ENCODE measurements around the gene COL2A1. TPM values are rescaled to one million over a fixed set of nuclear protein-coding genes. Genes with fewer than 3 reads are reported as not detected.

The COL2A1 gene
- total RNA-seq (2014; rRNA removed; shearing (Covaris generic)) = 0.74 and 3.1 TPM in 2 replicates

- in situ Hi-C loops (cut with HindIII; ENCODE audit: low sequenced_read_pairs) = no loop called here
- no peak for DNase-seq (ENCODE audit: low spot score)
Observed at GRCh38 chr12:48004053-48004941, at the start of gene COL2A1. Gene COL2A1 (minus strand): TSS chr12:48004476. CDS start chr12:48004321, 155 bp downstream.

GRCh38 chr12:48053883-48054282 lies 49.6 kb upstream of the COL2A1 start:
- in situ Hi-C loops (cut with HindIII; ENCODE audit: low sequenced_read_pairs) = no loop called here
- DNase-seq (ENCODE audit: low spot score) = no peak

GRCh38 chr12:48053122-48053521 lies 48.8 kb upstream of the COL2A1 start:
- no peak for DNase-seq (ENCODE audit: low spot score)
- in situ Hi-C loops (cut with HindIII; ENCODE audit: low sequenced_read_pairs) = no loop called here

- in situ Hi-C loops (cut with HindIII; ENCODE audit: low sequenced_read_pairs) = no loop called here
Observed at GRCh38 chr12:48051681-48052080, 47.4 kb upstream of the COL2A1 start.

GRCh38 chr12:48050174-48050573 lies 45.9 kb upstream of the COL2A1 start:
- in situ Hi-C loops (cut with HindIII; ENCODE audit: low sequenced_read_pairs) = no loop called here

More at GRCh38 chr12:48051681-48052080, 47.4 kb upstream of the COL2A1 start:
- no peak for DNase-seq (ENCODE audit: low spot score)

GRCh38 chr12:48045965-48046518 lies 41.8 kb upstream of the COL2A1 start:
- no peak for DNase-seq (ENCODE audit: low spot score)
- in situ Hi-C loops (cut with HindIII; ENCODE audit: low sequenced_read_pairs) = no loop called here

More at GRCh38 chr12:48050174-48050573, 45.9 kb upstream of the COL2A1 start:
- DNase-seq (ENCODE audit: low spot score) = no peak

- in situ Hi-C loops (cut with HindIII; ENCODE audit: low sequenced_read_pairs) = no loop called here
- no peak for DNase-seq (ENCODE audit: low spot score)
Observed at GRCh38 chr12:48045061-48045846, 41.0 kb upstream of the COL2A1 start.

- no peak for DNase-seq (ENCODE audit: low spot score)
- in situ Hi-C loops (cut with HindIII; ENCODE audit: low sequenced_read_pairs) = no loop called here
Observed at GRCh38 chr12:48044396-48044795, 40.1 kb upstream of the COL2A1 start.

GRCh38 chr12:48043771-48044170 lies 39.5 kb upstream of the COL2A1 start:
- no peak for DNase-seq (ENCODE audit: low spot score)
- in situ Hi-C loops (cut with HindIII; ENCODE audit: low sequenced_read_pairs) = no loop called here

- in situ Hi-C loops (cut with HindIII; ENCODE audit: low sequenced_read_pairs) = no loop called here
- no peak for DNase-seq (ENCODE audit: low spot score)
Observed at GRCh38 chr12:48041591-48042423, 37.5 kb upstream of the COL2A1 start.

GRCh38 chr12:48040354-48040753 lies 36.1 kb upstream of the COL2A1 start:
- no peak for DNase-seq (ENCODE audit: low spot score)
- in situ Hi-C loops (cut with HindIII; ENCODE audit: low sequenced_read_pairs) = no loop called here

GRCh38 chr12:48039151-48039550 lies 34.9 kb upstream of the COL2A1 start:
- in situ Hi-C loops (cut with HindIII; ENCODE audit: low sequenced_read_pairs) = no loop called here
- DNase-seq (ENCODE audit: low spot score) = no peak

GRCh38 chr12:48038085-48038484 lies 33.8 kb upstream of the COL2A1 start:
- in situ Hi-C loops (cut with HindIII; ENCODE audit: low sequenced_read_pairs) = no loop called here
- peak; percentile 1 for DNase-seq (ENCODE audit: low spot score)

- no peak for DNase-seq (ENCODE audit: low spot score)
- in situ Hi-C loops (cut with HindIII; ENCODE audit: low sequenced_read_pairs) = no loop called here
Observed at GRCh38 chr12:48037267-48037915, 33.1 kb upstream of the COL2A1 start.

- no peak for DNase-seq (ENCODE audit: low spot score)
- in situ Hi-C loops (cut with HindIII; ENCODE audit: low sequenced_read_pairs) = no loop called here
Observed at GRCh38 chr12:48036818-48037217, 32.5 kb upstream of the COL2A1 start.

GRCh38 chr12:48034835-48035805 lies 30.8 kb upstream of the COL2A1 start:
- no peak for DNase-seq (ENCODE audit: low spot score)
- in situ Hi-C loops (cut with HindIII; ENCODE audit: low sequenced_read_pairs) = no loop called here

GRCh38 chr12:48033451-48033850 lies 29.2 kb upstream of the COL2A1 start:
- DNase-seq (ENCODE audit: low spot score) = no peak
- in situ Hi-C loops (cut with HindIII; ENCODE audit: low sequenced_read_pairs) = no loop called here
